K562 (cell line): ENCODE data around the gene POU3F1. TPM values are rescaled to one million over a fixed set of nuclear protein-coding genes. Genes with fewer than 3 reads are reported as not detected.
A peak's percentile ranks its signal among the peaks of the same experiment; 100 is the strongest.

Experiments used
- ATAC-seq: fragments of 200-7000 bp; cut with Tn5 transposase; 3 replicates; pipeline ENCODE4 v1.9.1; 2020; ENCODE audit warnings: moderate library complexity
- BruUV-seq: library from RNA; stranded (reverse); fragments of 400-500 nt; replicated peaks from 2 replicates; lab custom pipeline; 2021; lab: Mats Ljungman, UMichigan
- CTCF ChIA-PET: fragments of 300-600 bp; formaldehyde crosslinking; extraction: SDS; loops from one replicate; lab custom pipeline; 2021; ENCODE audit warnings: low intra/inter-chr PET ratio; lab: Yijun Ruan, JAX
- POLR2A ChIA-PET: fragments of 300-600, 350-650 bp; sonication (Branson Sonifier 250); formaldehyde crosslinking; extraction: SDS; loops from one replicate; lab custom pipeline; 2021; ENCODE audit warnings: antibody characterized with exemption, inconsistent platforms; lab: Yijun Ruan, JAX
- DNase-seq, 4 experiments: peaks; one replicate each; pipeline versions ENCODE4 v3.0.0 to v3.0.0-alpha.2; 2011 to 2018; ENCODE audit warnings: low spot score in 3 of 4, mixed read lengths in 3 of 4; ENCODE audit errors: extremely low read depth in 1 of 4
- FAIRE-seq: peaks from 2 replicates; lab custom pipeline; 2011; peaks lifted over from hg19 to GRCh38; lab: Jason Lieb, UNC
- H2AFZ ChIP-seq: 2 replicates; pipeline ENCODE4 v1.6.0; 2011; ENCODE audit warnings: low read depth, low read length, control low read depth, inconsistent platforms
- H3K27ac ChIP-seq: fragments of 200-600 bp; 3 replicates; pipeline ENCODE4 v1.8.0; 2011; ENCODE audit warnings: low read depth, mild to moderate bottlenecking, control low read depth, inconsistent platforms, low read length, moderate library complexity, mixed read lengths; ENCODE audit errors: extremely low read depth
- H3K27me3 ChIP-seq, 2 experiments: fragments of 300-600 bp in 1 of 2; 2 replicates in 1 of 2; 3 replicates in 1 of 2; pipeline versions ENCODE4 v1.6.0 to v1.8.0; 2011; ENCODE audit warnings: inconsistent platforms in 2 of 2, low read length in 2 of 2, mild to moderate bottlenecking in 1 of 2, mixed read lengths in 1 of 2, moderate library complexity in 1 of 2; ENCODE audit not compliant: control insufficient read depth in 2 of 2, insufficient read depth in 2 of 2
- H3K36me3 ChIP-seq: fragments of 300-600 bp; 3 replicates; pipeline ENCODE4 v1.8.0; 2011; ENCODE audit warnings: mild to moderate bottlenecking, low read length, inconsistent platforms; ENCODE audit not compliant: control insufficient read depth, insufficient read depth
- H3K4me1 ChIP-seq, 2 experiments: fragments of 200-600 bp in 1 of 2; replicated peaks in 1 of 2; 2 replicates in 1 of 2; 3 replicates in 1 of 2; pipeline versions ENCODE4 v1.5.1 to v1.8.0; 2011; ENCODE audit warnings: inconsistent platforms in 2 of 2, low read length in 2 of 2, mild to moderate bottlenecking in 1 of 2, mixed read lengths in 1 of 2, moderate library complexity in 1 of 2; ENCODE audit not compliant: control insufficient read depth in 2 of 2, insufficient read depth in 2 of 2
- H3K4me2 ChIP-seq: 2 replicates; pipeline ENCODE4 v1.6.1; 2011; ENCODE audit warnings: low read length, control low read depth, inconsistent platforms, mixed read lengths; ENCODE audit not compliant: insufficient read depth
- H3K4me3 ChIP-seq: fragments of 200-600 bp; sonication (generic), shearing (Covaris generic); 2 replicates; pipeline ENCODE4 v1.5.1; 2016; ENCODE audit warnings: control low read depth, inconsistent platforms
- H3K79me2 ChIP-seq: fragments of 200-600 bp; 3 replicates; pipeline ENCODE4 v1.8.0; 2011; ENCODE audit warnings: low read length, inconsistent platforms; ENCODE audit not compliant: control insufficient read depth, insufficient read depth
- H3K9ac ChIP-seq, 2 experiments: 2 replicates each; pipeline versions ENCODE4 v1.6.0 to v1.6.1; 2011; ENCODE audit warnings: low read depth in 2 of 2, low read length in 2 of 2, control low read depth in 1 of 2, inconsistent platforms in 1 of 2, mild to moderate bottlenecking in 1 of 2, mixed read lengths in 1 of 2; ENCODE audit not compliant: insufficient read depth in 1 of 2
- H3K9me1 ChIP-seq: one replicate; pipeline ENCODE4 v1.6.0; 2011; ENCODE audit warnings: inconsistent platforms, mild to moderate bottlenecking, low read length, moderate library complexity; ENCODE audit not compliant: control insufficient read depth, insufficient read depth
- H3K9me3 ChIP-seq: replicated peaks from 2 replicates; pipeline ENCODE4 v1.5.1; 2011; ENCODE audit warnings: low read depth, low read length, inconsistent platforms; ENCODE audit not compliant: control insufficient read depth, insufficient read depth
- H4K20me1 ChIP-seq: replicated peaks from 2 replicates; pipeline ENCODE4 v1.6.1; 2011; ENCODE audit warnings: low read length, inconsistent platforms, mixed read lengths; ENCODE audit not compliant: control insufficient read depth, insufficient read depth
- DMBX1 ChIP-seq: fragments of 250-450 bp; sonication (Bioruptor Pico); IDR thresholded peaks from 2 replicates; pipeline ENCODE4 v1.8.0; 2022; ENCODE audit warnings: inconsistent platforms, mild to moderate bottlenecking, moderate library complexity, borderline replicate concordance
- LEF1 ChIP-seq: fragments of 450-650 bp; IDR thresholded peaks from 2 replicates; pipeline ENCODE4 v1.6.1; 2016; ENCODE audit warnings: mild to moderate bottlenecking
- NCOR1 ChIP-seq: fragments of 450-650 bp; IDR thresholded peaks from 2 replicates; pipeline ENCODE4 v1.6.1; 2016; ENCODE audit warnings: mild to moderate bottlenecking, moderate library complexity
- SMARCA4 ChIP-seq: fragments of 450-650 bp; IDR thresholded peaks from 2 replicates; pipeline ENCODE4 v1.6.1; 2016
- SPI1 ChIP-seq: IDR thresholded peaks from 2 replicates; pipeline ENCODE4 v1.6.1; 2011; ENCODE audit warnings: low read depth, low read length, control low read depth, borderline replicate concordance
- SRSF1 ChIP-seq: fragments of 200-400 bp; formaldehyde crosslinking; IDR thresholded peaks from 2 replicates; pipeline ENCODE4 v1.6.1; 2017; ENCODE audit warnings: mild to moderate bottlenecking, low read depth, low read length, moderate library complexity
- TAF7 ChIP-seq: fragments of 450-650 bp; IDR thresholded peaks from 2 replicates; pipeline ENCODE4 v1.6.1; 2016; ENCODE audit warnings: missing genetic modification characterization, missing compliant biosample characterization
- TCF7 ChIP-seq: sonication (generic); IDR thresholded peaks from 2 replicates; pipeline ENCODE4 v1.6.1; 2016; ENCODE audit warnings: antibody characterized with exemption, borderline replicate concordance
- ZFX ChIP-seq: sonication (generic); formaldehyde crosslinking; IDR thresholded peaks from 2 replicates; pipeline ENCODE4 v1.8.0; 2022; ENCODE audit warnings: mild to moderate bottlenecking, missing genetic modification reagents, moderate library complexity
- ZKSCAN3 ChIP-seq: fragments of 250-450 bp; sonication (Bioruptor Pico); IDR thresholded peaks from 2 replicates; pipeline ENCODE4 v1.4.0; 2020
- ZNF175 ChIP-seq: fragments of 200-800 bp; sonication (Bioruptor generic); IDR thresholded peaks from 2 replicates; pipeline ENCODE4 v1.6.1; 2016; ENCODE audit warnings: low read depth, mild to moderate bottlenecking, missing genetic modification characterization, missing compliant biosample characterization
- ZNF197 ChIP-seq: fragments of 200-800 bp; sonication (Bioruptor generic); IDR thresholded peaks from 2 replicates; pipeline ENCODE4 v1.6.1; 2016; ENCODE audit warnings: low read depth, missing genetic modification characterization, missing compliant biosample characterization
- ZNF224 ChIP-seq: sonication (generic); formaldehyde crosslinking; IDR thresholded peaks from 2 replicates; pipeline ENCODE4 v1.8.0; 2022; ENCODE audit warnings: mild to moderate bottlenecking, missing genetic modification reagents
- ZNF324 ChIP-seq: fragments of 250-450 bp; sonication (Bioruptor Pico); IDR thresholded peaks from 2 replicates; pipeline ENCODE4 v1.4.0; 2020; ENCODE audit warnings: mild to moderate bottlenecking
- ZNF583 ChIP-seq: fragments of 250-450 bp; sonication (Bioruptor Pico); IDR thresholded peaks from 2 replicates; pipeline ENCODE4 v1.4.0; 2020
- WGBS: fragments of 100-300 bp; shearing (Covaris generic); methylation state at CpG from one replicate; pipeline ENCODE4 v1.1.6; 2016; ENCODE audit warnings: low coverage, mixed read lengths; ENCODE audit not compliant: insufficient coverage; ENCODE audit errors: missing lambda C conversion rate; 5-methylcytosine and 5-hydroxymethylcytosine counted together
- in situ Hi-C: fragments of 300-500 bp; cut with MboI; formaldehyde crosslinking; loops from 4 replicates; pipeline ENCODE4 v1.15.0; 2018; ENCODE audit warnings: inconsistent platforms, mixed read lengths
- intact Hi-C: fragments of 100-400 bp; cut with micrococcal nuclease; formaldehyde crosslinking; loops from 2 replicates; pipeline ENCODE4 v1.14.2; 2022
- polyA plus RNA-seq, 8 experiments: library from polyadenylated mRNA; depleted of rRNA in 4 of 8; stranded (reverse) in 5 of 8; unstranded in 3 of 8; fragments of >200 nt; fragmentation: Nextera tagmentation in 2 of 8; fragmentation: Illumina TruSeq in 1 of 8; extraction: Ambion mirVana in 2 of 8; extraction: Trizol in 1 of 8; gene quantifications; 2 replicates each; pipeline versions ENCODE4 v1.2.1 to v1.2.3, GENCODE V29; 2011 to 2014; ENCODE audit warnings: inconsistent platforms in 1 of 8, missing spikeins in 1 of 8
- total RNA-seq, 7 experiments: library from RNA; depleted of rRNA in 6 of 7; stranded (reverse); fragments of >200 nt in 6 of 7; fragmentation: Illumina TruSeq in 2 of 7; extraction: Trizol in 2 of 7; gene quantifications; 2 replicates each; pipeline versions ENCODE4 v1.2.1 to v1.2.3, GENCODE V29; 2011 to 2021; ENCODE audit warnings: low replicate concordance in 1 of 7
- TF ChIP-seq, protein P1 (sequence below): fragments of 450-650 bp; IDR thresholded peaks from 2 replicates; pipeline ENCODE4 v1.6.1; 2016
- TF ChIP-seq, protein P2 (sequence below), 2 experiments: fragments of 450-650 bp in 1 of 2; sonication (generic) in 1 of 2; formaldehyde crosslinking in 1 of 2; IDR thresholded peaks in 1 of 2; conservative IDR thresholded peaks in 1 of 2; 2 replicates each; pipeline versions ENCODE4 v1.6.1 to v1.8.1; 2016 to 2023; ENCODE audit warnings: mild to moderate bottlenecking in 2 of 2, moderate library complexity in 2 of 2, inconsistent platforms in 1 of 2, missing genetic modification reagents in 1 of 2
- TF ChIP-seq, protein P3 (sequence below): fragments of 200-800 bp; sonication (Bioruptor generic); IDR thresholded peaks from 2 replicates; pipeline ENCODE4 v1.6.1; 2017; ENCODE audit warnings: missing genetic modification characterization, missing compliant biosample characterization

POU3F1 gene
- total and polyA plus RNA-seq, 9 of the 15 experiments (the other 6 are each of a cell fraction or from before 2014, with no cell fraction given) = 0.09 TPM; not detected in 8

DNA sequence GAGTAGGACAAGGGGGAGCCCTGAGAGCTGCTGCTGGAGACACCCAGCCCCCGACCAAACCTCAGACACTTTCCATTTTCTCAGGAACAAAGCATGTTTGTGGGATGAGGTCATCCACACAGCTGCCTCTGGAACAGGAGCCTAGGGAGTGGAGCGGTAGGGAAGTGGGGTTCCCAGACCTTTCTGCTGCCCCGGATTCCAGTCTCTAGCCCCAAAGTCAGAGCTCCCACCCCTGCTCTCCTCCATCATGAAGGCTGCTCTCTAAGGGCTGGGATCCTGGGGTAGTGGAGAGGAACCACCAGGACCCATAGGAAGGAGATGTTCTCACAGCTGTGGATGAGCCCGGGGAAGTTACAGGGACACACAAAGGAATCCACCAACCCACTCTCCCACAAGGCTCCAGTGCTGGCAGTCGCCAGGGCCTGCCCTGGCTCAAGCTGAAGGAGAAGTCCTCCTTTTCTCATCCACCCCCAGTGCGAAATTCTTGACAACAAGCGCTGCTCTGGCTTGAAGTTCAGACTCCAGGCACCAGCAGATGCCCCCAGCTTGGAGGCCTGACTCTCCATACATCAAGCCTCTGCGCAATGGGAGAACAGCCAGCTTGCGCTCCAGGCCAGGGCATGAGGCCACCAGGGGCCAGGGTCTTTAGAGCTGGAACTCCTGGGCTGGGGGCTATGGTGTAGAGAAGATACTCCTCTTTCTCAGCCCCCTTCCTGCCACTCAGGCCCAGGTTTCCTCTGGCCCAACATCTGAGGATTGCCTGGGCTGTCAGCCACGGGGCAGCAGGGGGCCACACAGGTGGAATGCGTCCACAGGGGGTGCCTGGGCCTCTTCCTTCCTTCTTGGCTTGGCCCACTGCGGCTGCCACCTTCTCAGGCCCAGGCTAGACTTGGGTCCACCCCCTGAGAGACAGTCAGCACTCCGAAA, 45.8 kb downstream of the POU3F1 start:
- ChIA-PET POLR2A (interaction anchor here (0.5 to 5.9 kb wide), 10 partner anchors 9 to 821 kb away, joined by 3 to 66 read pairs (median 4); partner anchors contain the start of genes SF3A3, SNIP1 and UTP11), CTCF (no interaction called here)
- Histone ChIP-seq H3K79me2 (peaks cover 84% of the 10 kb centered on the region), H3K27me3 (no peaks in the 10 kb centered on the region), H3K27ac (peak overlapping the region; percentile 96), H3K9ac (peak overlapping the region; percentile 82 to 90), H3K4me2 (peak overlapping the region; percentile 80), H3K4me3 (peak overlapping the region; percentile 65), H4K20me1 (0 out of 2 replicates have a peak, but pooled peaks cover 12% of the 10 kb centered on the region), H2AFZ (no peak overlapping the region), H3K36me3 (peaks cover 72% of the 10 kb centered on the region), H3K9me3 (no peaks in the 10 kb centered on the region), H3K9me1 (peaks cover 2% of the 10 kb centered on the region), H3K4me1 (peaks cover 53 to 74% of the 10 kb centered on the region in 2 experiments)
- in situ Hi-C loops (no loop called here), intact Hi-C loops (no loop called here)
- WGBS = 24% methylated on average over 13 of the region's 13 CpGs
- no TSS peak for BruUV-seq
- FAIRE-seq (peak; percentile 65), DNase-seq (peak in 2 of 4 experiments; percentile 50 to 61), ATAC-seq (peak; percentile 3)
- TF ChIP-seq TCF7 = peak; percentile 62; the same call in 1 of the 2 replicates
- TF ChIP-seq ZKSCAN3 (CRISPR knock-in tag) = no peak
- TF ChIP-seq ZNF583 (CRISPR knock-in tag) = peak; percentile 7; the same call in 1 of the 2 replicates
- no peak for TF ChIP-seq SRSF1
- 0 out of 2 replicates have a peak, but pooled peaks have one; percentile 22 for TF ChIP-seq SMARCA4
- TF ChIP-seq LEF1 = peak; percentile 54; the same call in 1 of the 2 replicates
- TF ChIP-seq ZNF224 (CRISPR knock-in tag) = no peak
- no peak for TF ChIP-seq NCOR1
- no peak for TF ChIP-seq ZNF324 (CRISPR knock-in tag)
- peak; percentile 20; the same call in 1 of the 2 replicates for TF ChIP-seq ZNF175 (CRISPR knock-in tag)
- TF ChIP-seq, protein P1, sequence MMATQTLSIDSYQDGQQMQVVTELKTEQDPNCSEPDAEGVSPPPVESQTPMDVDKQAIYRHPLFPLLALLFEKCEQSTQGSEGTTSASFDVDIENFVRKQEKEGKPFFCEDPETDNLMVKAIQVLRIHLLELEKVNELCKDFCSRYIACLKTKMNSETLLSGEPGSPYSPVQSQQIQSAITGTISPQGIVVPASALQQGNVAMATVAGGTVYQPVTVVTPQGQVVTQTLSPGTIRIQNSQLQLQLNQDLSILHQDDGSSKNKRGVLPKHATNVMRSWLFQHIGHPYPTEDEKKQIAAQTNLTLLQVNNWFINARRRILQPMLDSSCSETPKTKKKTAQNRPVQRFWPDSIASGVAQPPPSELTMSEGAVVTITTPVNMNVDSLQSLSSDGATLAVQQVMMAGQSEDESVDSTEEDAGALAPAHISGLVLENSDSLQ = no peak
- peak; percentile 66 for TF ChIP-seq ZFX
- TF ChIP-seq, protein P2, sequence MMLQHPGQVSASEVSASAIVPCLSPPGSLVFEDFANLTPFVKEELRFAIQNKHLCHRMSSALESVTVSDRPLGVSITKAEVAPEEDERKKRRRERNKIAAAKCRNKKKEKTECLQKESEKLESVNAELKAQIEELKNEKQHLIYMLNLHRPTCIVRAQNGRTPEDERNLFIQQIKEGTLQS (IDR thresholded peaks at IDR 0.05) = peak; percentile 96
- TF ChIP-seq, protein P2 (CRISPR knock-in tag; conservative IDR thresholded peaks at IDR 0.05) = no peak
- TF ChIP-seq SPI1 = peak; percentile 42; the same call in 1 of the 2 replicates
- TF ChIP-seq, protein P3, sequence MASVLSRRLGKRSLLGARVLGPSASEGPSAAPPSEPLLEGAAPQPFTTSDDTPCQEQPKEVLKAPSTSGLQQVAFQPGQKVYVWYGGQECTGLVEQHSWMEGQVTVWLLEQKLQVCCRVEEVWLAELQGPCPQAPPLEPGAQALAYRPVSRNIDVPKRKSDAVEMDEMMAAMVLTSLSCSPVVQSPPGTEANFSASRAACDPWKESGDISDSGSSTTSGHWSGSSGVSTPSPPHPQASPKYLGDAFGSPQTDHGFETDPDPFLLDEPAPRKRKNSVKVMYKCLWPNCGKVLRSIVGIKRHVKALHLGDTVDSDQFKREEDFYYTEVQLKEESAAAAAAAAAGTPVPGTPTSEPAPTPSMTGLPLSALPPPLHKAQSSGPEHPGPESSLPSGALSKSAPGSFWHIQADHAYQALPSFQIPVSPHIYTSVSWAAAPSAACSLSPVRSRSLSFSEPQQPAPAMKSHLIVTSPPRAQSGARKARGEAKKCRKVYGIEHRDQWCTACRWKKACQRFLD (CRISPR knock-in tag) = peak; percentile 88
- TF ChIP-seq DMBX1 (CRISPR knock-in tag) = no peak
- no peak for TF ChIP-seq TAF7 (tag)
- TF ChIP-seq ZNF197 (CRISPR knock-in tag) = 0 out of 2 replicates have a peak, but pooled peaks have one; percentile 1
